ENCODE results near the gene MAPT. TPM values are rescaled to one million over a fixed set of nuclear protein-coding genes. Genes with fewer than 3 reads are reported as not detected.
"Not testable (repeated sequence)": the region's sequence is repeated elsewhere in the genome, so short reads cannot be mapped to it uniquely, and the experiment has no call there.

MAPT gene
- total RNA-seq, 6 donors from 2014 or later, result 2.1 to 3.7 (median 2.8) TPM

DNA sequence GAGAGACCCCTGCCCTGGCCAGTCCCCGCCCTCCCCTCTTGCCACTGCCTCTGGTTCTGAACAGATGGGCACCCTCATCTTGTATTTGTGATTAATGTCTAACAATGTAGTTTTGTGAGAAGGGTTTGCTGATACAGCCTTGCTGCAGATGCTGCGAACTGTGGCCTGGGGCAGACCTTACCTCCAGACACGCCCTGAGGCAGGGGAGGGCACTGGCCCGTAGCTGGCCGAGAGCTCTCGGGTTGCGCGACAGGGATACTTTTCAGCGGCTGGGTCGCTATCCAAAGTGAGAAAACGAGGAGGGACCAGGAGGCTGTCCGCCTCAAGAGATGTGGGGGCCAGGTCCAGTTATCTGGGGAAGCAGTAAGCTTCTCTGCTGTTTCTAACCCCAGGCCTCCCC is 126.6 kb downstream of the MAPT start:
- no peaks in the 10 kb centered on the region for H3K27me3 ChIP-seq
- peak overlapping the region in 2 of 4 donors; percentile 40 to 54 for H3K27ac ChIP-seq
- H3K9me3 ChIP-seq, result no peaks in the 10 kb centered on the region
- H3K4me1 ChIP-seq, result peaks cover 0 to 5% (median 2%) of the 10 kb centered on the region in 4 donors
- ATAC-seq (ENCODE audit: low FRiP score in 2 of 2), result no peak
- TF ChIP-seq, protein P1, sequence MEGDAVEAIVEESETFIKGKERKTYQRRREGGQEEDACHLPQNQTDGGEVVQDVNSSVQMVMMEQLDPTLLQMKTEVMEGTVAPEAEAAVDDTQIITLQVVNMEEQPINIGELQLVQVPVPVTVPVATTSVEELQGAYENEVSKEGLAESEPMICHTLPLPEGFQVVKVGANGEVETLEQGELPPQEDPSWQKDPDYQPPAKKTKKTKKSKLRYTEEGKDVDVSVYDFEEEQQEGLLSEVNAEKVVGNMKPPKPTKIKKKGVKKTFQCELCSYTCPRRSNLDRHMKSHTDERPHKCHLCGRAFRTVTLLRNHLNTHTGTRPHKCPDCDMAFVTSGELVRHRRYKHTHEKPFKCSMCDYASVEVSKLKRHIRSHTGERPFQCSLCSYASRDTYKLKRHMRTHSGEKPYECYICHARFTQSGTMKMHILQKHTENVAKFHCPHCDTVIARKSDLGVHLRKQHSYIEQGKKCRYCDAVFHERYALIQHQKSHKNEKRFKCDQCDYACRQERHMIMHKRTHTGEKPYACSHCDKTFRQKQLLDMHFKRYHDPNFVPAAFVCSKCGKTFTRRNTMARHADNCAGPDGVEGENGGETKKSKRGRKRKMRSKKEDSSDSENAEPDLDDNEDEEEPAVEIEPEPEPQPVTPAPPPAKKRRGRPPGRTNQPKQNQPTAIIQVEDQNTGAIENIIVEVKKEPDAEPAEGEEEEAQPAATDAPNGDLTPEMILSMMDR (IDR thresholded peaks at IDR 0.05), result no peak
- no peak for TF ChIP-seq EP300 (IDR thresholded peaks at IDR 0.05)
- TF ChIP-seq POLR2A (IDR thresholded peaks at IDR 0.05), result no peak
- no peak for TF ChIP-seq POLR2AphosphoS5 (IDR thresholded peaks at IDR 0.05)
- peaks cover 0 to 13% (median 3%) of the 10 kb centered on the region in 4 donors for H3K36me3 ChIP-seq
- WGBS, 2 donors, result 74 to 98% methylated on average over 11 to 12 of the region's 12 CpGs
- no peak for DNase-seq
- H3K4me3 ChIP-seq, result no peak overlapping the region

DNA sequence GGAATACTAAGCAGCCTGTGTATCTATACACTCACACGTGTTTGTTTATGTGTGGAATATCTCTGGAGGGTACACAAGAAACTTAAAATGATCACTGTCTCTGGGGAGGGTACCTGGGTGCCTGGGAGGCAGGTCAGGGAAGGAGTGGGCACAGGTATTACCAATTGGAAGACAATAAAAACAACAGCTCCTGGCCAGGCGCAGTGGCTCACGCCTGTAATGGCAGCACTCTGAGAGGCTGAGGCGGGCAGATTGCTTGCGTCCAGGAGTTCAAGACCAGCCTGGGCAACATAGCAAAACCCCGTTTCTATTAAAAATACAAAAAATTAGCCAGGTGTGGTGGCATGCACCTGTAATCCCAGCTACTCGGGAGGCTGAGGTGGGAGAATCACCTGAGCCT is 129.0 kb downstream of the MAPT start:
- H3K36me3 ChIP-seq, result peaks cover 0 to 28% (median 8%) of the 10 kb centered on the region in 4 donors
- not testable (repeated sequence) for ATAC-seq (ENCODE audit: low FRiP score in 2 of 2); H3K27me3 ChIP-seq; H3K27ac ChIP-seq; DNase-seq; H3K4me3 ChIP-seq; H3K9me3 ChIP-seq; H3K4me1 ChIP-seq
- 93 to 94% methylated on average over 7 of the region's 7 CpGs for WGBS, 2 donors

DNA sequence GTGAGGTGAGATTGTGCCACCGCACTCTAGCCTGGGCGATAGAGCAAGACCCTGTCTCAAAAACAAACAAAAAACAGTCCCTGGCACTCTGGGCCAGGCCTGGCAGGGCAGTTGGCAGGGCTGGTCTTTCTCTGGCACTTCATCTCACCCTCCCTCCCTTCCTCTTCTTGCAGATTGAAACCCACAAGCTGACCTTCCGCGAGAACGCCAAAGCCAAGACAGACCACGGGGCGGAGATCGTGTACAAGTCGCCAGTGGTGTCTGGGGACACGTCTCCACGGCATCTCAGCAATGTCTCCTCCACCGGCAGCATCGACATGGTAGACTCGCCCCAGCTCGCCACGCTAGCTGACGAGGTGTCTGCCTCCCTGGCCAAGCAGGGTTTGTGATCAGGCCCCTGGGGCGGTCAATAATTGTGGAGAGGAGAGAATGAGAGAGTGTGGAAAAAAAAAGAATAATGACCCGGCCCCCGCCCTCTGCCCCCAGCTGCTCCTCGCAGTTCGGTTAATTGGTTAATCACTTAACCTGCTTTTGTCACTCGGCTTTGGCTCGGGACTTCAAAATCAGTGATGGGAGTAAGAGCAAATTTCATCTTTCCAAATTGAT is 129.5 kb downstream of the MAPT start:
- no peak overlapping the region for H3K4me3 ChIP-seq
- ATAC-seq (ENCODE audit: low FRiP score in 2 of 2), result no peak
- no peak for DNase-seq
- 89 to 94% methylated on average over 24 of the region's 24 CpGs for WGBS, 2 donors
- TF ChIP-seq, protein P1 (IDR thresholded peaks at IDR 0.05), result no peak
- TF ChIP-seq EP300 (IDR thresholded peaks at IDR 0.05), result no peak
- no peak for TF ChIP-seq POLR2A (IDR thresholded peaks at IDR 0.05)
- TF ChIP-seq POLR2AphosphoS5 (IDR thresholded peaks at IDR 0.05), result no peak
- H3K27ac ChIP-seq, result no peak overlapping the region
- H3K36me3 ChIP-seq, result peaks cover 0 to 31% (median 9%) of the 10 kb centered on the region in 4 donors
- peaks cover 0 to 10% (median 6%) of the 10 kb centered on the region in 4 donors for H3K4me1 ChIP-seq
- H3K27me3 ChIP-seq, result no peaks in the 10 kb centered on the region
- H3K9me3 ChIP-seq, result no peaks in the 10 kb centered on the region

DNA sequence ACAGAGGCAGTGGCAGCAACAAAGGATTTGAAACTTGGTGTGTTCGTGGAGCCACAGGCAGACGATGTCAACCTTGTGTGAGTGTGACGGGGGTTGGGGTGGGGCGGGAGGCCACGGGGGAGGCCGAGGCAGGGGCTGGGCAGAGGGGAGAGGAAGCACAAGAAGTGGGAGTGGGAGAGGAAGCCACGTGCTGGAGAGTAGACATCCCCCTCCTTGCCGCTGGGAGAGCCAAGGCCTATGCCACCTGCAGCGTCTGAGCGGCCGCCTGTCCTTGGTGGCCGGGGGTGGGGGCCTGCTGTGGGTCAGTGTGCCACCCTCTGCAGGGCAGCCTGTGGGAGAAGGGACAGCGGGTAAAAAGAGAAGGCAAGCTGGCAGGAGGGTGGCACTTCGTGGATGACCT is 130.2 kb downstream of the MAPT start:
- Histone ChIP-seq H3K27ac (no peak overlapping the region), H3K4me1 (peaks cover 0 to 10% (median 6%) of the 10 kb centered on the region in 4 donors), H3K9me3 (no peaks in the 10 kb centered on the region), H3K36me3 (peaks cover 0 to 38% (median 12%) of the 10 kb centered on the region in 4 donors), H3K27me3 (no peaks in the 10 kb centered on the region), H3K4me3 (no peak overlapping the region)
- DNase-seq (no peak), ATAC-seq (ENCODE audit: low FRiP score in 2 of 2) (no peak)
- TF ChIP-seq POLR2A (IDR thresholded peaks at IDR 0.05) (no peak), POLR2AphosphoS5 (IDR thresholded peaks at IDR 0.05) (no peak), EP300 (IDR thresholded peaks at IDR 0.05) (no peak)
- TF ChIP-seq, protein P1 (IDR thresholded peaks at IDR 0.05), result no peak
- 80 to 82% methylated on average over 14 of the region's 14 CpGs for WGBS, 2 donors

DNA sequence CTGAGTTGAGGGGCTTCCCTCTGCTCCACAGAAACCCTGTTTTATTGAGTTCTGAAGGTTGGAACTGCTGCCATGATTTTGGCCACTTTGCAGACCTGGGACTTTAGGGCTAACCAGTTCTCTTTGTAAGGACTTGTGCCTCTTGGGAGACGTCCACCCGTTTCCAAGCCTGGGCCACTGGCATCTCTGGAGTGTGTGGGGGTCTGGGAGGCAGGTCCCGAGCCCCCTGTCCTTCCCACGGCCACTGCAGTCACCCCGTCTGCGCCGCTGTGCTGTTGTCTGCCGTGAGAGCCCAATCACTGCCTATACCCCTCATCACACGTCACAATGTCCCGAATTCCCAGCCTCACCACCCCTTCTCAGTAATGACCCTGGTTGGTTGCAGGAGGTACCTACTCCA is 130.7 kb downstream of the MAPT start:
- WGBS, 2 donors, result 86 to 92% methylated on average over 10 of the region's 10 CpGs
- Histone ChIP-seq H3K9me3 (no peaks in the 10 kb centered on the region), H3K36me3 (peaks cover 0 to 42% (median 12%) of the 10 kb centered on the region in 4 donors), H3K4me1 (peaks cover 0 to 10% (median 6%) of the 10 kb centered on the region in 4 donors), H3K4me3 (no peak overlapping the region), H3K27me3 (no peaks in the 10 kb centered on the region), H3K27ac (peak overlapping the region in 2 of 4 donors; percentile 6 to 70)
- ATAC-seq (ENCODE audit: low FRiP score in 2 of 2), result no peak
- DNase-seq, result no peak
- TF ChIP-seq POLR2AphosphoS5 (IDR thresholded peaks at IDR 0.05) (no peak), EP300 (IDR thresholded peaks at IDR 0.05) (no peak), POLR2A (IDR thresholded peaks at IDR 0.05) (no peak)
- TF ChIP-seq, protein P1 (IDR thresholded peaks at IDR 0.05), result no peak
